ENCODE results near the gene ELOVL1. TPM values are rescaled to one million over a fixed set of nuclear protein-coding genes. Genes with fewer than 3 reads are reported as not detected.

The ELOVL1 gene
- total RNA-seq, 2 donors from 2014 or later: 58.2 to 64.6 TPM

DNA sequence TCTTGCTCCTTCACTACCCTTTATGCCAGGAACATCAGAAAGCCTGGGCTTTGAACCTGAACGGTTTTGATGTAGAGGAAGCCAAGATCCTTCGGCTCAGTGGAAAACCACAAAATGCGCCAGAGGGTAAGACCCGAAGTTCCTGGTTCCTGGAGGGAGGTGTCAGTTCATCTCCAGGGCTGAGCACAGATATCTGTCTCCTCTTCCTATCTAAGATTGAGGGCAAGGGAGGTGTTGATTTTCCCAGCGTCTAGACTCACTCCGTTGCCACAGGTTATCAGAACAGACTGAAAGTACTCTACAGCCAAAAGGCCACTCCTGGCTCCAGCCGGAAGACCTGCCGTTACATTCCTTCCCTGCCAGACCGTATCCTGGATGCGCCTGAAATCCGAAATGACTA is 8.1 kb downstream of the ELOVL1 start:
- DNase-seq (ENCODE audit: low spot score): no peak
- intact Hi-C loops (cut with DNase I): no loop called here

GRCh38 chr1:43358746-43359693 is 8.8 kb downstream of the ELOVL1 start, which contains the start of gene CDC20:
TSS of gene CDC20 (plus strand) at chr1:43358981. CDS start at chr1:43359216, 235 bp downstream.
- intact Hi-C loops (cut with DNase I): no loop called here
- DNase-seq (ENCODE audit: low spot score): peak; percentile 100

GRCh38 chr1:43358121-43358745 is 9.6 kb downstream of the ELOVL1 start:
- intact Hi-C loops (cut with DNase I): no loop called here

DNA sequence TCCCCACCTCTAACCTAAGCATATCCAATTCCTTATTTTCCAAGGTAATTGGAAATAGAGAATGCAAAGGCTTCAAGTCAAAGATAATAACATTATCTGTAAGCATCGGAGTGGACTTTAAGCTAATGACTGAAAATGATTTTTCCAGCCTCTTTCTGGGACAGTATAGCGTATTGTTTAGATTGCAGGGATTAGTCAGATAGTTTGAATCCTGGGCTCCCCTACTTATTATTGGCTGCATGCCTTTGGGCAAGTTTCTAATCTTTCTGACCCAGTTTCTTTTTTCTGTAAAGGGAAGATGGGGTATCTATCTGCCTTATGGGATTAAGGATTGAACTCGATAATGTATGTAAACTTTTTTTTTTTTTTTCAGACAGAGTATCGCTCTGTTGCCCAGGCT is 10.6 kb downstream of the ELOVL1 start:
- DNase-seq (ENCODE audit: low spot score): no peak
- intact Hi-C loops (cut with DNase I): no loop called here

More at GRCh38 chr1:43358121-43358745, 9.6 kb downstream of the ELOVL1 start:
- no peak for DNase-seq (ENCODE audit: low spot score)

- DNase-seq (ENCODE audit: low spot score): no peak
- intact Hi-C loops (cut with DNase I): no loop called here
Measured at GRCh38 chr1:43354936-43355335, 12.9 kb downstream of the ELOVL1 start.

- no peak for DNase-seq (ENCODE audit: low spot score)
- intact Hi-C loops (cut with DNase I): no loop called here
Measured at GRCh38 chr1:43354471-43354870, 13.3 kb downstream of the ELOVL1 start.

DNA sequence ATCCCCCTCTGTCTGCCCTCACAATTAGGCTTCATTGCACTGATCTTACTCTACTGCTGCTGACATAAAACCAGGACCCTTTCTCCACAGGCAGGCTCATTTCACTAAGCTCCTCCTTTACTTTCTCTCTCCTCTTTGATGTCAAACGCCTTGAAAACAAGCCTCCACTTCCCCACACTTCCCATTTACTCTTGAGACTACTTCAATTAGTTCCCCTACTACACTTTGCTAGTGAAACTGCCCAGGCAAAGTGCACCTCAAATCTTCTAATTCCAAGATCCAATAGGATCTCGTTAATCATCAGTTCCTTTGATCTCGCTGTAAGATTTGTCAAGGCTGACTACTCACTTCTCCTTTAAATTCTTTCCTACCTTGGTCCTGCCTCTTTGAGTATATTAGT is 14.9 kb downstream of the ELOVL1 start:
- intact Hi-C loops (cut with DNase I): no loop called here
- DNase-seq (ENCODE audit: low spot score): no peak

DNA sequence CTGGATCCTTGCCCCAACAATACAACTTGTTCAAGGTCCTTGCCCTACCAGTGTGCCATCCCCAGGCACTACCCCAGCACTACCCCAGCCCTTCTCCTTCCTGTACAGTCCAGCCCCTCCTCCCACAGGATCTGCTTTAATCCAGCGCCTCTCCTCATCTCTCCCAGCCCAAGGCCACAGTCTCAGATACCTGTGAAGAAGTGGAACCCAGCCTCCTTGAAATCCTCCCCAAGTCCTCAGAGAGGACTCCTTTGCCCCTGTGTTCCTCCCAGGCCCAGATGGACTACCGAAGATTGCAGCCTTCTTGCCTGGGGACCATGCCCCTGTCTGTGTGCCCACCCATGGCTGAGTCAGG is 15.5 kb downstream of the ELOVL1 start:
- no peak for DNase-seq (ENCODE audit: low spot score)
- intact Hi-C loops (cut with DNase I): no loop called here

- no peak for DNase-seq (ENCODE audit: low spot score)
- intact Hi-C loops (cut with DNase I): no loop called here
Measured at GRCh38 chr1:43351421-43352350, 16.1 kb downstream of the ELOVL1 start.

GRCh38 chr1:43350976-43351375 is 16.8 kb downstream of the ELOVL1 start:
- DNase-seq (ENCODE audit: low spot score): no peak
- intact Hi-C loops (cut with DNase I): no loop called here

DNA sequence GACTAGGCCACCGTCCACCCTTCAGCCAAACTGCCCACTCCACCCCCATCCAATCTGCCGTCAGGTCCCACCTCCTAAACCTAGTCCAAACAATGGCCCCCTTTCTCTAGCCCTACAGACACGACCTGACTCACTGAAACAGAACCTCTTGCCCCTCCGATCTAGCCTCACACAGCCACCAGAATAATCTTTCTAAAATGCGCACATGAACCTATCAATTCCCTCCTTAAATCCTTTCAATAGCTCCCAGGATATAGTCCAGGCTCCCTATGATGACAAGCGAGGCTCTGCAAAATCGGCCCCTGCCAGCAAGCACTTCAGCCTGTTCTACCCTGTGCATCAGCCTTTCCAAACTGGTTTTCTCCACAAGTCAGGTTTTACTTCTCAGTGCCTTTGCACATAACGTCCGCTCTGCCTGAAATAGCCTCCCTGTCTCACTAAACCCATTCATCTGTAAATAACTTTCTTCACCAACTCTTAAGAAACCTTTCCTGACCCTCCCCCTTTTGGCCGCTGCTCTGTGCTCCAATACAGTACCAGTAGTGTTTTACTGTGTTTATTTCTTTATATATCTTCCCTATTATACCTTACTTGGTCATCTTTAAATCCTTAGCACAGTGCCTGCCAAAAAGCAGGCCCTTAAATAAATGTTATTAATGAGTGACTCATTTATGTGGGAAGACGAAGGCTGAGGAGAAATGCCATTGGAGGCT is 18.1 kb downstream of the ELOVL1 start:
- intact Hi-C loops (cut with DNase I): no loop called here

DNA sequence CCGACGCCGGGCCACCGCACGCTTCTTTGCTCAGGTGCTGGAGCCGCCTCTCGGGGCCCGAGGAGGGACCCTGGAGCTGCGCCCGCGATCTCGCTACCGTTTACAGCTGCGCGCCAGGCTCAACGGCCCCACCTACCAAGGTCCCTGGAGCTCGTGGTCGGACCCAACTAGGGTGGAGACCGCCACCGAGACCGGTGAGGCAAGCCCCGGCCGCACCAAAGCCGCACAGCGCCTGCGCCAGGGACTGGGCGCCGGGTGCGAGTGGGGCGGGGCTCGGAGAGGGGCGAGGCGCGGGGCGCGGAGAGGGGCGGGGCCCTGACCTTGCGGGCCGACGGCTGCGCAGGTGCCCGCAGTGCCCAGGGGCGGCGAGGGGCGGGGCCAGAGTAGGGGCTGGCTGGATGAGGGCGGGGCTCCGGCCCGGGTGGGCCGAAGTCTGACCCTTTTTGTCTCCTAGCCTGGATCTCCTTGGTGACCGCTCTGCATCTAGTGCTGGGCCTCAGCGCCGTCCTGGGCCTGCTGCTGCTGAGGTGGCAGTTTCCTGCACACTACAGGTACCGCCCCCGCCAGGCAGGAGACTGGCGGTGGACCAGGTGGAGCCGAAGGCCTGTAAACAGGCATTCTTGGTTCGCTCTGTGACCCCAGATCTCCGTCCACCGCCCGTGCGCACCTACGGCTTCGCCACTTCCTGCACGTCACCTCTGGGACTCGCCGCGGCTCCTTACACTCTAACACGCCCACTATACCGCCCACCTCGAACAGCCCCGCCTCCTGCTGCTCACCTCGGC is 18.8 kb downstream of the ELOVL1 start:
- DNase-seq (ENCODE audit: low spot score): peak; percentile 88
- intact Hi-C loops (cut with DNase I): no loop called here

More for the DNA sequence above, 18.1 kb downstream of the ELOVL1 start:
- no peak for DNase-seq (ENCODE audit: low spot score)

- no peak for DNase-seq (ENCODE audit: low spot score)
- intact Hi-C loops (cut with DNase I): no loop called here
Measured at GRCh38 chr1:43348343-43348808, 19.4 kb downstream of the ELOVL1 start.

GRCh38 chr1:43346636-43347035 is 21.2 kb downstream of the ELOVL1 start:
- intact Hi-C loops (cut with DNase I): no loop called here
- no peak for DNase-seq (ENCODE audit: low spot score)

DNA sequence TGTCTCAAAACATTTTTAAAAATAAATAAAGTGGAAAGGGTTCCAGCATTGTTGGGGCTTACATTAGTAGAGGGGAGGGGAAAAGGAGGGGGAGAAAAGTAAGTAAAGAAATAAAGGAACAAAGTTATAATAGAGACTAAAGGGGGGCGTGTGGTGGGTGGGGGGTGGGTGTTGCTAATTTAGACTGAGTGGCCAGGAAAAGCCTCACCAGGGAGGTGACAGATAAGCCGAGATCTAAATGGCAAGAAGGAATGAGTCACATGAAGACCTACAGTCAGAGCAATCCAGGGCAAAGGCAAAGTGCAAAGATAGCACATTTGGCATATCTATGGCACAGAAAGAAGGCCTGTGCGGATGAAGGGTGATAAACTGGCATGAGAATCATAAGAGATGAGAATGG is 22.7 kb downstream of the ELOVL1 start:
- intact Hi-C loops (cut with DNase I): no loop called here
- no peak for DNase-seq (ENCODE audit: low spot score)

- intact Hi-C loops (cut with DNase I): no loop called here
- DNase-seq (ENCODE audit: low spot score): no peak
Measured at GRCh38 chr1:43344267-43344850, 23.5 kb downstream of the ELOVL1 start.

GRCh38 chr1:43340559-43340958 is 27.3 kb downstream of the ELOVL1 start:
- no peak for DNase-seq (ENCODE audit: low spot score)
- intact Hi-C loops (cut with DNase I): no loop called here

All from posterior vena cava (tissue), 2 donors.